BLaER1 (cell line): ENCODE data around the gene CAPN9.
"Not testable (repeated sequence)": the region's sequence is repeated elsewhere in the genome, so short reads cannot be mapped to it uniquely, and the experiment has no call there.

Experiments
- H3K27ac ChIP-seq: shearing (Covaris generic); formaldehyde crosslinking; 2 replicates; pipeline ENCODE4 v1.8.1; 2022
- H3K27me3 ChIP-seq: shearing (Covaris generic); formaldehyde crosslinking; 2 replicates; pipeline ENCODE4 v1.8.1; 2022
- H3K36me3 ChIP-seq: shearing (Covaris generic); formaldehyde crosslinking; 2 replicates; pipeline ENCODE4 v1.8.1; 2022
- H3K4me1 ChIP-seq: shearing (Covaris generic); formaldehyde crosslinking; 2 replicates; pipeline ENCODE4 v1.8.1; 2022
- H3K4me2 ChIP-seq: shearing (Covaris generic); formaldehyde crosslinking; 2 replicates; pipeline ENCODE4 v1.8.1; 2022
- H3K4me3 ChIP-seq: shearing (Covaris generic); formaldehyde crosslinking; 2 replicates; pipeline ENCODE4 v1.8.1; 2022
- H3K9ac ChIP-seq: shearing (Covaris generic); formaldehyde crosslinking; 2 replicates; pipeline ENCODE4 v1.8.1; 2022
- H3K9me3 ChIP-seq: shearing (Covaris generic); formaldehyde crosslinking; 2 replicates; pipeline ENCODE4 v1.8.1; 2022
- H4K20me1 ChIP-seq: shearing (Covaris generic); formaldehyde crosslinking; 2 replicates; pipeline ENCODE4 v1.8.1; 2022
- Cebpa-rat ChIP-seq: shearing (Covaris generic); IDR thresholded peaks from 2 replicates; pipeline ENCODE4 v1.8.1; 2022

Gene CAPN9

GRCh38 chr1:230843503-230844309 is 96.5 kb downstream of the CAPN9 start:
- H3K4me1 ChIP-seq, result peaks cover 14% of the 10 kb centered on the region
- H3K4me2 ChIP-seq, result no peak overlapping the region
- no peak overlapping the region for H3K4me3 ChIP-seq
- H3K9me3 ChIP-seq, result no peaks in the 10 kb centered on the region
- peaks cover 60% of the 10 kb centered on the region for H3K36me3 ChIP-seq
- no peaks in the 10 kb centered on the region for H3K27me3 ChIP-seq
- no peak for TF ChIP-seq Cebpa-rat
- no peaks in the 10 kb centered on the region for H4K20me1 ChIP-seq
- no peak overlapping the region for H3K27ac ChIP-seq
- no peak overlapping the region for H3K9ac ChIP-seq

DNA sequence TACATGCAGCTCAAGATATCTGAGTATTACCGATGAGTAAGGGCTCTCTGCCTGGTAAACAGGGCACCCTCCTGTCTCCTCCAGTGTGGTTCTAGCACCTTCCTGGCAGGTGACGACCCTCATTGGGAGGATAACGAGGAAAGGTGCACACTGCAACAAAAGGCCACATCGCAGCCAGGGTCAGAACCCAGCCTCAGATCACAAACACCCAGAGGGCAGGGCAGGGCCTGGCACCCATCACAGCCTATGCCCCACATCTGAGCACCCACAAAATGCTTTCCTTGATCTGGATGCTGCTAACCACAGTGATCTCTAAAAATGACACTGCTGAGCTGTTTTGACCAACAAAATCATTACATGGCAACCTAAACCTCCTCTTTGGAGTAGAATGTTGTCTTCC is 97.4 kb downstream of the CAPN9 start:
- TF ChIP-seq Cebpa-rat, result no peak
- Histone ChIP-seq H3K36me3 (peaks cover 53% of the 10 kb centered on the region), H3K27ac (no peak overlapping the region), H3K27me3 (no peaks in the 10 kb centered on the region), H3K4me3 (no peak overlapping the region), H3K4me2 (no peak overlapping the region), H4K20me1 (no peaks in the 10 kb centered on the region), H3K9ac (no peak overlapping the region), H3K4me1 (peaks cover 22% of the 10 kb centered on the region), H3K9me3 (no peaks in the 10 kb centered on the region)

DNA sequence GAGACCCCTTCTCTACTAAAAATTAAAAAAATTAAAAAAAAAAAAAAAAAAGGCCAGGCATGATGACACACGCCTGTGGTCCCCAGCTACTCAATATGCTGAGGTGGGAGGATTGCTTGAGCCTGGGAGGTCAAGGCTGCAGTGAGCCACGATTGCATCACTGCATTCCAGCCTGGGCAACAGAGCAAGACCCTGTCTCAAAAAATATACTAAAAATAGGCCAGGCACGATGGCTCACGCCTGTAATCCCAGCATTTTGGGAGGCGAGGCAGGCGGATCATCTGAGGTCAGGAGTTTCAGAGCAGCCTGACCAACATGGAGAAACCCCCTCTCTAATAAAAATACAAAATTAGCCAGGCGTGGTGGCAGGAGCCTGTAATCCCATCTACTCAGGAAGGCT is 98.0 kb downstream of the CAPN9 start:
- not testable (repeated sequence) for H3K9me3 ChIP-seq, H3K4me2 ChIP-seq, H3K27ac ChIP-seq, H3K4me3 ChIP-seq, H3K9ac ChIP-seq, H4K20me1 ChIP-seq, H3K27me3 ChIP-seq
- Histone ChIP-seq H3K36me3 (peaks cover 53% of the 10 kb centered on the region), H3K4me1 (peaks cover 29% of the 10 kb centered on the region)

- no peak for TF ChIP-seq Cebpa-rat
- Histone ChIP-seq H3K9ac (no peak overlapping the region), H3K9me3 (peaks cover 6% of the 10 kb centered on the region), H4K20me1 (no peaks in the 10 kb centered on the region), H3K4me1 (peaks cover 47% of the 10 kb centered on the region), H3K27ac (peak overlapping the region; percentile 25; the same call in 1 of the 2 replicates), H3K4me2 (peak overlapping the region; percentile 70), H3K36me3 (peaks cover 39% of the 10 kb centered on the region), H3K27me3 (no peaks in the 10 kb centered on the region), H3K4me3 (no peak overlapping the region)
These were observed 101.0 kb downstream of the CAPN9 start for GRCh38 chr1:230848235-230848634.

- H3K36me3 ChIP-seq, result peaks cover 37% of the 10 kb centered on the region
- H3K27me3 ChIP-seq, result no peaks in the 10 kb centered on the region
- TF ChIP-seq Cebpa-rat, result no peak
- peak overlapping the region; percentile 70 for H3K4me2 ChIP-seq
- no peaks in the 10 kb centered on the region for H4K20me1 ChIP-seq
- H3K9me3 ChIP-seq, result peaks cover 6% of the 10 kb centered on the region
- peak overlapping the region; percentile 25; the same call in 1 of the 2 replicates for H3K27ac ChIP-seq
- H3K4me3 ChIP-seq, result no peak overlapping the region
- peak overlapping the region; percentile 58; the same call in 1 of the 2 replicates for H3K9ac ChIP-seq
- H3K4me1 ChIP-seq, result peaks cover 47% of the 10 kb centered on the region
These were observed 102.5 kb downstream of the CAPN9 start for GRCh38 chr1:230849451-230850224.

DNA sequence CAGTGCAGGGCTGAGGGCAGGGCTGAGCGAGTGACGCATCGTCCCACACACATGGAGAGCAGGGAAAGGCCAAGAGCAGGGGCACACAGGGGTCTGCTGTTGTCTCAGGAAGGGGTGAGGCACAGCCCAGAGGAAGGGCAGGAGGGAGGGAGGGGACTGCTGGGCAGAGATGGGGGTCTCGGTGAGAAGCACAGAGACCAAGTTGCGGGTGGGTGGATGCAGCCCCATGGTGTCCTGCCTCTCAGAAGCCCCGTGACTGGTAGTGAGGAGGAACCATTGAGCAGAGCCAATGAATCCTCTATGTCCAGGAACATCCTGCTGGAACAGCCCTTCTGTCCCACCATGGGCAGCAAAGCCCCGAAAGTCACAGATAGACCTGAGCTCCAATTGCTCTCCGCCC is 103.4 kb downstream of the CAPN9 start:
- H3K4me1 ChIP-seq, result peaks cover 47% of the 10 kb centered on the region
- peaks cover 6% of the 10 kb centered on the region for H3K9me3 ChIP-seq
- no peak overlapping the region; the same call in 1 of the 2 replicates for H3K27ac ChIP-seq
- H3K36me3 ChIP-seq, result peaks cover 38% of the 10 kb centered on the region
- H4K20me1 ChIP-seq, result no peaks in the 10 kb centered on the region
- no peaks in the 10 kb centered on the region for H3K27me3 ChIP-seq
- TF ChIP-seq Cebpa-rat, result no peak
- peak overlapping the region; percentile 70 for H3K4me2 ChIP-seq
- H3K9ac ChIP-seq, result no peak overlapping the region
- H3K4me3 ChIP-seq, result no peak overlapping the region

DNA sequence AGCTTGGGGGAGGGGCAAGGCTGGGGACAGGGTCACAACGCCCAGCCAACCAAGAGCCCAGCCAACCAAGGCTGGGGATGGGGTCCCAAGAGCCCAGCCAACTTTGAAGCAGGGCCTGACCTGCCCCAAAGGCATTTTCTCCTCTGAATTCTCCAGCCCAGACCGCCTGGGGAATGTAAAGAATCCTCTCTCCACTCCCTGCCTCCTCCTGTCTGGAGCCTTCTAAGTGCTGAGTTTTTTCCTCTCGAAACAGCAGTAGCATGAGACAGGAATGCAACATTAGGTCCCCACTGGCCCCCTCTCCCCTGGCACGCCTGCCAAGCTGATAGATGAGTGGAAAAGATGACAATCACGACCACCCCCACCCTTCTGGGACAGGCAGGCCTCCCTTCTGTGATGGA is 104.1 kb downstream of the CAPN9 start:
- H3K27ac ChIP-seq, result peak overlapping the region; percentile 36; the same call in 1 of the 2 replicates
- no peak overlapping the region for H3K4me3 ChIP-seq
- H3K27me3 ChIP-seq, result no peaks in the 10 kb centered on the region
- peak overlapping the region; percentile 70 for H3K4me2 ChIP-seq
- H3K4me1 ChIP-seq, result peaks cover 47% of the 10 kb centered on the region
- no peak overlapping the region for H3K9ac ChIP-seq
- no peak for TF ChIP-seq Cebpa-rat
- H3K9me3 ChIP-seq, result peaks cover 6% of the 10 kb centered on the region
- no peaks in the 10 kb centered on the region for H4K20me1 ChIP-seq
- peaks cover 38% of the 10 kb centered on the region for H3K36me3 ChIP-seq
